ENCODE results near the gene SERGEF.

Gene SERGEF

GRCh38 chr11:17850336-17850735 is 162.5 kb downstream of the SERGEF start:
- Histone ChIP-seq H3K27ac (no peak overlapping the region), H3K36me3 (no peaks in the 10 kb centered on the region), H3K4me3 (ENCODE audit: low read depth in 1 of 2, low read length in 1 of 2) (no peak overlapping the region), H3K9me3 (no peaks in the 10 kb centered on the region), H3K27me3 (no peaks in the 10 kb centered on the region), H3K4me1 (ENCODE audit: control insufficient read depth in 1 of 2, insufficient read depth in 1 of 2, low read depth in 1 of 2, low read length in 1 of 2) (no peaks in the 10 kb centered on the region)
- TF ChIP-seq CTCF (IDR thresholded peaks at IDR 0.05) = no peak

DNA sequence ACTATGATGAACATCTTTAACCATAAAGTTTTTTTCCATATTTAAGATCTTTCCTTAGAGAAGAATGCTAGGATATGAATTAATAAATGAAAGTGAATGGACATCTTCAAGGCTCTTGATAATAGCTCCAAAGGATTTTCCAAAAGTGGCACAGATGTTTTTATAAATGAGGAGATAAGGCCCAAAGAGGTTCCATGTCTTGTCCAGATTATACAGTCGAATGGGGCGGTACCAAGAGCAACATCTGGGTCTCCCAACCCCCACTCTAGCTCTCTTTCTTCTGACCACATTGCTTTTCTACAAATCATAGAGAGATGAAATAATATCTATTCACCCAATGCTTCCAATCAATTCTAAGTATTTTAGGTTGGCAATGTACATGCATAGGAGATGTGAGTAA is 164.1 kb downstream of the SERGEF start:
- no peaks in the 10 kb centered on the region for H3K9me3 ChIP-seq
- no peaks in the 10 kb centered on the region for H3K4me1 ChIP-seq (ENCODE audit: control insufficient read depth in 1 of 2, insufficient read depth in 1 of 2, low read depth in 1 of 2, low read length in 1 of 2)
- no peaks in the 10 kb centered on the region for H3K36me3 ChIP-seq
- no peak for TF ChIP-seq CTCF (IDR thresholded peaks at IDR 0.05)
- no peak overlapping the region for H3K4me3 ChIP-seq (ENCODE audit: low read depth in 1 of 2, low read length in 1 of 2)
- H3K27me3 ChIP-seq = no peaks in the 10 kb centered on the region
- no peak overlapping the region for H3K27ac ChIP-seq

- H3K36me3 ChIP-seq = no peaks in the 10 kb centered on the region
- no peak for TF ChIP-seq CTCF (IDR thresholded peaks at IDR 0.05)
- no peak overlapping the region for H3K27ac ChIP-seq
- H3K9me3 ChIP-seq = no peaks in the 10 kb centered on the region
- H3K4me1 ChIP-seq (ENCODE audit: control insufficient read depth in 1 of 2, insufficient read depth in 1 of 2, low read depth in 1 of 2, low read length in 1 of 2) = no peaks in the 10 kb centered on the region
- no peaks in the 10 kb centered on the region for H3K27me3 ChIP-seq
- H3K4me3 ChIP-seq (ENCODE audit: low read depth in 1 of 2, low read length in 1 of 2) = no peak overlapping the region
Observed at GRCh38 chr11:17846852-17847453, 165.9 kb downstream of the SERGEF start.

DNA sequence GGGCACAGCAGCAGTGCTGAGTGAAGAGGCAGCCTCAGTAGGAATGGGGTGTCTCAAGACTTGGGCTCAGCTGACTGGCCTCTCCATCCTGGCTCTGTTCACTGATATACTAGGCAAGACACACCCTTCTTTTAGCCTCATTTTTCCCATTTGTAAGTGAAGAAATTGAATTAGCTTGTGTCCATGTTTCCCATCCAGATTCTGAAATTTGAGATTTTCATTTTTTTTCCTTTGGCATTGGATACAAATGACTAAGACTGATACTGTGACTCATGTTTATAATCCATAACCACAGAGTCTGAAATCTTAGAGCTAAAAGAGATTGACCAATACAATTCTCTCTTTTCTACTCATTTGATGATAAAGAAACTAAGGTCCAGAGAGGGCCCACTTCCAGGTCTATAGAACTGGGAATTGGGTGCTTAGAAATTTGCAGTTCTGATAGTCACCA is 167.4 kb downstream of the SERGEF start:
- Histone ChIP-seq H3K27ac (no peak overlapping the region), H3K36me3 (no peaks in the 10 kb centered on the region), H3K4me3 (ENCODE audit: low read depth in 1 of 2, low read length in 1 of 2) (no peak overlapping the region), H3K27me3 (no peaks in the 10 kb centered on the region), H3K9me3 (no peaks in the 10 kb centered on the region), H3K4me1 (ENCODE audit: control insufficient read depth in 1 of 2, insufficient read depth in 1 of 2, low read depth in 1 of 2, low read length in 1 of 2) (no peaks in the 10 kb centered on the region)
- TF ChIP-seq CTCF (IDR thresholded peaks at IDR 0.05) = no peak

DNA sequence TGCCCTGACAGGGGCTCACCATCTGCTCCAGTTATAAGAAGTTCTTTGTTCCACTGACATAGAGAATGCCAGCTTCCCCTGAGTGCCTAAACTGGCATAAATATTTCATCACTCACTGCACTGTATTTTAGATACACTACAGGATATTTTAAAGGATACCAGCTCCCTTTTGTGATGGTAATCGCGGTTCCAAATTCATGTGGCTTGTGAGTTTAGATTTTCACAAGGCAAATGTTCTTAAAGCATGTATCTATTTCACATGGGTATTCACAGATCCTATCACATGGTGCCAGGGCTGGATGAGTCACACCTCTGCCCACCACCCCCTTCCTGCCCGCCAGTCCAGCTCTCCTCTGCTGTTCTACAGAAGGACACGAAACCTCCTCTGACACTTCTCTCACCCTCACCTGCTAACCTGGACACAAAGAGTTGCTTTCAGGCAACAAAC is 172.7 kb downstream of the SERGEF start:
- H3K27me3 ChIP-seq = no peaks in the 10 kb centered on the region
- H3K36me3 ChIP-seq = no peaks in the 10 kb centered on the region
- no peaks in the 10 kb centered on the region for H3K9me3 ChIP-seq
- H3K4me1 ChIP-seq (ENCODE audit: control insufficient read depth in 1 of 2, insufficient read depth in 1 of 2, low read depth in 1 of 2, low read length in 1 of 2) = no peaks in the 10 kb centered on the region
- no peak overlapping the region for H3K27ac ChIP-seq
- no peak for TF ChIP-seq CTCF (IDR thresholded peaks at IDR 0.05)
- no peak overlapping the region for H3K4me3 ChIP-seq (ENCODE audit: low read depth in 1 of 2, low read length in 1 of 2)
